ENCODE data around the gene LRRC8A.

Gene LRRC8A

DNA sequence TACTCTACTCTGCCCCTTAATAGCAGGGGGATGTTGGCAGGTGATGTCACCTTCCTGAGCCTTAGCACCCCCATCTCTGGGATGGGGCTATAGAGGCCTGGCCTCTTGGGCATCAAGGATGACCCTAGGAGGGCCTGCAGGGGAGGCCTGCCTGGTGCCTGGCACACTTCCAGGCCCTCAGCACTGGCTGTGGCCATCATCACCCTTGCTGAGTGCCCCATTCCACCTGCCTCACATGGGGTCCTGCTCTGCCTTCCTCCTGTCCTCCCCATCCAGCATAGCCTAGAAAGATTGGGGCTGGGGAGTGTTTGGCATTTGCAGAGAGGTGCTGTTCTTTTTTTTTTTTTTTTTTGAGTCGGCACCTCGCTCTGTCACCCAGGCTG is 21.1 kb downstream of the LRRC8A start:
- Histone ChIP-seq H3K4me1 (ENCODE audit: low read length) (peaks cover 17% of the 10 kb centered on the region; the same call in 1 of the 2 replicates), H3K27me3 (ENCODE audit: low read depth, low read length) (no peaks in the 10 kb centered on the region), H3K79me2 (ENCODE audit: low read length) (no peaks in the 10 kb centered on the region), H3K27ac (ENCODE audit: low read length) (no peak overlapping the region), H3K9ac (ENCODE audit: low read length) (no peak overlapping the region), H3K36me3 (replicated peaks; ENCODE audit: low read depth, low read length) (peaks cover 7% of the 10 kb centered on the region), H4K20me1 (ENCODE audit: insufficient read depth, low read length) (no peaks in the 10 kb centered on the region), H2AFZ (ENCODE audit: low read depth, low read length) (no peak overlapping the region), H3K4me3 (ENCODE audit: low read length) (no peak overlapping the region), H3K9me3 (ENCODE audit: insufficient read depth, low read length) (no peaks in the 10 kb centered on the region), H3K4me2 (ENCODE audit: low read length) (no peak overlapping the region)
- no peak for TF ChIP-seq EZH2phosphoT487 (IDR thresholded peaks at IDR 0.05; ENCODE audit: low read depth)
- TF ChIP-seq, protein P1, sequence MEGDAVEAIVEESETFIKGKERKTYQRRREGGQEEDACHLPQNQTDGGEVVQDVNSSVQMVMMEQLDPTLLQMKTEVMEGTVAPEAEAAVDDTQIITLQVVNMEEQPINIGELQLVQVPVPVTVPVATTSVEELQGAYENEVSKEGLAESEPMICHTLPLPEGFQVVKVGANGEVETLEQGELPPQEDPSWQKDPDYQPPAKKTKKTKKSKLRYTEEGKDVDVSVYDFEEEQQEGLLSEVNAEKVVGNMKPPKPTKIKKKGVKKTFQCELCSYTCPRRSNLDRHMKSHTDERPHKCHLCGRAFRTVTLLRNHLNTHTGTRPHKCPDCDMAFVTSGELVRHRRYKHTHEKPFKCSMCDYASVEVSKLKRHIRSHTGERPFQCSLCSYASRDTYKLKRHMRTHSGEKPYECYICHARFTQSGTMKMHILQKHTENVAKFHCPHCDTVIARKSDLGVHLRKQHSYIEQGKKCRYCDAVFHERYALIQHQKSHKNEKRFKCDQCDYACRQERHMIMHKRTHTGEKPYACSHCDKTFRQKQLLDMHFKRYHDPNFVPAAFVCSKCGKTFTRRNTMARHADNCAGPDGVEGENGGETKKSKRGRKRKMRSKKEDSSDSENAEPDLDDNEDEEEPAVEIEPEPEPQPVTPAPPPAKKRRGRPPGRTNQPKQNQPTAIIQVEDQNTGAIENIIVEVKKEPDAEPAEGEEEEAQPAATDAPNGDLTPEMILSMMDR (IDR thresholded peaks at IDR 0.05; ENCODE audit: low read depth, low read length), result no peak

GRCh38 chr9:128903871-128904620 is 22.1 kb downstream of the LRRC8A start:
- Histone ChIP-seq H3K27ac (ENCODE audit: low read length) (no peak overlapping the region), H2AFZ (ENCODE audit: low read depth, low read length) (no peak overlapping the region), H3K36me3 (replicated peaks; ENCODE audit: low read depth, low read length) (peaks cover 14% of the 10 kb centered on the region), H3K79me2 (ENCODE audit: low read length) (no peaks in the 10 kb centered on the region), H3K4me1 (ENCODE audit: low read length) (peaks cover 17% of the 10 kb centered on the region; the same call in 1 of the 2 replicates), H4K20me1 (ENCODE audit: insufficient read depth, low read length) (no peaks in the 10 kb centered on the region), H3K9me3 (ENCODE audit: insufficient read depth, low read length) (no peaks in the 10 kb centered on the region), H3K9ac (ENCODE audit: low read length) (no peak overlapping the region), H3K4me3 (ENCODE audit: low read length) (no peak overlapping the region), H3K27me3 (ENCODE audit: low read depth, low read length) (no peaks in the 10 kb centered on the region), H3K4me2 (ENCODE audit: low read length) (no peak overlapping the region)
- TF ChIP-seq EZH2phosphoT487 (IDR thresholded peaks at IDR 0.05; ENCODE audit: low read depth), result no peak
- TF ChIP-seq, protein P1 (IDR thresholded peaks at IDR 0.05; ENCODE audit: low read depth, low read length), result no peak

DNA sequence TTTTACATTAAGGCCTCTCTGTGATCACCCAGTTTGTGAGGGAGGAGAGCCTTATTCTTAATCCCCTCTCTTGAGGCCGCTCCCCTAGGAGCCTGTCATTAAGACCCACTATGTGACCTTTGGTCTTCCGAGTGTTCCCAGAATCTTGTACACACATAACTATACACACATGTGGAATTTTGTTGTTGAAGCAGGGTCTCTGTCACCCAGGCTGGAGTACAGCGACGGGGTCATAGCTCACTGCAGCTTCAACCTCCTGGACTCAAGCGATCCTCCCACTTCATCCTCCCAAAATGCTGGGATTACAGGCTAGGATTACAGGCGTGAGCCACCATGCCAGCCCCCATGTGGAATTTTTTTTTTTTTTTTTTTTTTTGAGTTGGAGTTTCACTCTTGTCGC is 24.0 kb downstream of the LRRC8A start:
- TF ChIP-seq EZH2phosphoT487 (IDR thresholded peaks at IDR 0.05; ENCODE audit: low read depth), result no peak
- TF ChIP-seq, protein P1 (IDR thresholded peaks at IDR 0.05; ENCODE audit: low read depth, low read length), result no peak
- Histone ChIP-seq H3K36me3 (replicated peaks; ENCODE audit: low read depth, low read length) (peaks cover 21% of the 10 kb centered on the region), H3K27ac (ENCODE audit: low read length) (no peak overlapping the region)

GRCh38 chr9:128906741-128907140 is 24.8 kb downstream of the LRRC8A start:
- H3K9me3 ChIP-seq (ENCODE audit: insufficient read depth, low read length), result no peaks in the 10 kb centered on the region
- no peak overlapping the region for H3K27ac ChIP-seq (ENCODE audit: low read length)
- peaks cover 20% of the 10 kb centered on the region for H3K36me3 ChIP-seq (replicated peaks; ENCODE audit: low read depth, low read length)
- H3K4me3 ChIP-seq (ENCODE audit: low read length), result no peak overlapping the region
- no peak overlapping the region for H3K4me2 ChIP-seq (ENCODE audit: low read length)
- no peaks in the 10 kb centered on the region; the same call in 1 of the 2 replicates for H3K79me2 ChIP-seq (ENCODE audit: low read length)
- H3K4me1 ChIP-seq (ENCODE audit: low read length), result peaks cover 9% of the 10 kb centered on the region; the same call in 1 of the 2 replicates
- H4K20me1 ChIP-seq (ENCODE audit: insufficient read depth, low read length), result peaks cover 11% of the 10 kb centered on the region
- H3K9ac ChIP-seq (ENCODE audit: low read length), result no peak overlapping the region
- TF ChIP-seq EZH2phosphoT487 (IDR thresholded peaks at IDR 0.05; ENCODE audit: low read depth), result no peak
- TF ChIP-seq, protein P1 (IDR thresholded peaks at IDR 0.05; ENCODE audit: low read depth, low read length), result no peak
- no peak overlapping the region for H2AFZ ChIP-seq (ENCODE audit: low read depth, low read length)
- no peaks in the 10 kb centered on the region for H3K27me3 ChIP-seq (ENCODE audit: low read depth, low read length)

More for the DNA sequence above, 24.0 kb downstream of the LRRC8A start:
- no peak overlapping the region for H3K4me3 ChIP-seq (ENCODE audit: low read length)
- H2AFZ ChIP-seq (ENCODE audit: low read depth, low read length), result no peak overlapping the region
- peaks cover 11% of the 10 kb centered on the region; the same call in 1 of the 2 replicates for H3K4me1 ChIP-seq (ENCODE audit: low read length)
- H3K9ac ChIP-seq (ENCODE audit: low read length), result no peak overlapping the region
- H3K4me2 ChIP-seq (ENCODE audit: low read length), result no peak overlapping the region
- peaks cover 5% of the 10 kb centered on the region; the same call in 1 of the 2 replicates for H4K20me1 ChIP-seq (ENCODE audit: insufficient read depth, low read length)
- H3K27me3 ChIP-seq (ENCODE audit: low read depth, low read length), result no peaks in the 10 kb centered on the region
- H3K79me2 ChIP-seq (ENCODE audit: low read length), result no peaks in the 10 kb centered on the region
- no peaks in the 10 kb centered on the region for H3K9me3 ChIP-seq (ENCODE audit: insufficient read depth, low read length)

All from OCI-LY3 (cell line).